Choroid plexus epithelial cell (primary cell): ENCODE data around the gene NDUFB11.

Experiments used
- DNase-seq: peaks from one replicate; pipeline ENCODE4 v3.0.0-alpha.2; 2010; ENCODE audit warnings: low read depth
- H3K4me3 ChIP-seq: 2 replicates; pipeline ENCODE4 v1.5.1; 2011; ENCODE audit warnings: low read depth, mild to moderate bottlenecking, control low read depth, low read length, moderate library complexity
- CTCF ChIP-seq: conservative IDR thresholded peaks from 2 replicates; pipeline ENCODE4 v1.5.1; 2011; ENCODE audit warnings: low read depth, mild to moderate bottlenecking, control low read depth, inconsistent platforms, low read length, moderate library complexity

The NDUFB11 gene

GRCh38 chrX:47174846-47175587 lies 30.5 kb upstream of the NDUFB11 start:
- H3K4me3 ChIP-seq, result no peak overlapping the region
- no peak for DNase-seq
- no peak for TF ChIP-seq CTCF

- H3K4me3 ChIP-seq, result no peak overlapping the region
- no peak for DNase-seq
- TF ChIP-seq CTCF, result no peak
Observed at GRCh38 chrX:47174376-47174775, 29.9 kb upstream of the NDUFB11 start.

DNA sequence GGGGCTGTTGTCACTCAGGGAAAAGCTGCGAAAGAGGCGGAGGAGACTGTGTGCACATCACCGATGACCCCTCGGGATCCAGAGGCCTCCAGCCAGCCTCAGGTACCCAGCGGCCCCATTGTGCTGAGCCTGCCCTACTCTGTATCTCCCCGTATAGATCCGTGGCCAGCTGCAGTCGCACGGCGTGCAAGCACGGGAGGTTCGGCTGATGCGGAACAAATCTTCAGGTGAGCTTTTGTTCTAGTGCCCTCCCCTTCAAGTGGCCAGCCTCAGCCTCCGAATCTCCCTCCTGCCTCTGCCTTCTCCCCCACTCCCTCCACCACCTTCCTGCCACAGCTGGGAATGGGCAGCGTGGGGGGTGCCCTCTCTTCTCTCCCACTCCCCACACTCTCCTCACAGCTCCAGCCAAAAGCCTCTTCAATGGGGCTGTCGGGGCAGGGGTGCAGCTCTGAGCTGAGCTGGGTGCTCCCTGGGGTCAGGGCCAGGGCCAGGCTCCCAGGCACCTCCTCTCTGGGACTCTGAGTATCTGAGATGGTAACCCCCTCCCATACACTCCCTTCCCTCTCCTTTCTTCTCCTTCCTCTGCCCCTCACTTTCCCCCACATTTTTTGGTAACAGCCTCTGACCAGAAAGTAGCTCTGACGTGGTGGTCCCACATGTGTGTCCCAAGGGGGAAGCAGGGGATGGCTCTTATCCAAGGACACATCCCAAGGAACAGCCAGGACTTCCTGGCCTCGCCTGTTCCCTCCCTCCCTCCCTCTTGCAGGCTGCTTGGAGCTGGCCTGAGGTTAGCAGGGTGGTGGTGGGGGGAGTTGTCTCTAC lies 28.7 kb upstream of the NDUFB11 start:
- no peak overlapping the region for H3K4me3 ChIP-seq
- TF ChIP-seq CTCF, result no peak
- no peak for DNase-seq

GRCh38 chrX:47172549-47172948 lies 28.0 kb upstream of the NDUFB11 start:
- DNase-seq, result no peak
- no peak for TF ChIP-seq CTCF
- no peak overlapping the region for H3K4me3 ChIP-seq

DNA sequence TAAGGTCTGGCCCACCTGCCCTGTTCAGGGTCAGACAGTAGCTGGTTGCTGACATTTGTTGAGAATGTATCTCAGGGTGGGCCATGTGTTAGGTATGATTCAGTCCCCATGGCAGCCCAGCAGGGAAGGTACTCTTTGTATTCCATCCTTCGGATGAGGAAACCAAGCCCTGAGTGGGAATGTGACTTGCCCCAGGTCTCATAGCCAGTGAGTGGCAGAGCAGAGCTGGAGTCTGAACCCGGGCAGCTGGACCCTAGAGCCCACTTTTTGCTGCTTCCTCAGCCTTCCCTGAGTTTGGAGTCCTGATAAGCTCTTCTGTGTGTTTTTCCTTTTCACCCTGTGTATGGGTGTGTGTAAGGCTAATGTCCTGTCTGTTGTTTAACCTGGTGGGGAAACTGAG lies 27.5 kb upstream of the NDUFB11 start:
- H3K4me3 ChIP-seq, result no peak overlapping the region
- DNase-seq, result no peak

DNA sequence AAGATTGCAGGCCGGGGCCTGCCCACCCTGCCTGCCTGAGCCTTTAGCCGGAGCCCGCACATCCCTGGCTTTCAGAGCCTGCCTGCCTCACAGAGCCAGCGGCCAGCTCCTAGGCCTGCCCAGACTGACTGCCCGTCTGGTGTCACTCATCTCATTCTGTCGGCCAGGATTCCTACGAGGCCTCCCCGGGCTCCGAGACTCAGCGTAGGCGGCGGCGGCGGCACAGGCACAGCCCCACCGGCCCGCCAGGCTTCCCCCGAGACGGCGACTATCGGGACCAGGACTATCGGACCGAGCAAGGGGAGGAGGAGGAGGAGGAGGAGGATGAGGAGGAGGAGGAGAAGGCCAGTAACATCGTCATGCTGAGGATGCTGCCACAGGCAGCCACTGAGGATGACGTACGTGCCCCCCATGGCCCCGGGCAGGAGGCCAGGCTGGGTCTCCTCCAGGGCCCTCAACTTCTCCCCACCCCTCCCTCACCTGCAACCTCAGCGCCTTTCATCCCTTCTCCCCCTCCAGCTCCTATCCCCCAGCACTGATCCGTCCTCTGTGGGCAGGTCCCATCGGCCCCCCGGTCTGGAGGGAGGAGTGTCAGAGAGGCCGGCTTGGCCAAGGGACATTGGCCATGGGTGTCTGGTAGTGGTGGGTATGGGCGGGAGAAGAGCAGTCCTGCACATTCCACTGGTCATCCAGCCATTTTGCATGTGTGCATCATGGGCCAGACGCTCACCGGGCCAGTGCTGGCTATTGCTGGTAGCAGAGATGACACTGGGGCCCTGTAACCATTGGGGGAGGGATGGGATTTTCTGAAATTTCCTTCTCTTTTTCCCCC lies 26.6 kb upstream of the NDUFB11 start:
- no peak for TF ChIP-seq CTCF
- no peak overlapping the region for H3K4me3 ChIP-seq
- no peak for DNase-seq

More for the DNA sequence above, 27.5 kb upstream of the NDUFB11 start:
- TF ChIP-seq CTCF, result no peak
